ENCODE results near the gene ATXN7L2. TPM values are rescaled to one million over a fixed set of nuclear protein-coding genes. Genes with fewer than 3 reads are reported as not detected.

The ATXN7L2 gene
- total and polyA plus RNA-seq, 3 experiments from 2014 or later: 8.7 to 15.3 (median 14.6) TPM

DNA sequence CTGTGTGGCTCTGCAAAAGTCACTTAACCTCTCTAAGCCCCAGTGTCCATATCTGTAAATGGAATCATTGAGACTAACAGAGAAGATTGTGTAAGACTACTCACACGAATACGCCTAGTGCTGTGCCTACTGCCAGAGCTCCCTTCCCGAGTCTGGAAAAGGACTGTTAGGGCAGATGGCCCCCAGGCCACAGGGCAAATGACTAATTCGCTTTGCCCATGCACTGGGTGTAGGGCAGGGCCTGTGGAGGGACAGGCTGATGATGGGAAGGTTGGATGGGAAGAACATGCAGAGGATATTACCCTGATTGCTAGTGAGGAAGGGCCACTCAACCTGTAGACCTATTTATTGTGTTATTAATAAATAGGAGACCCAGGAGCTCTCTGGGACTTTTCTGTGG is 51.8 kb downstream of the ATXN7L2 start:
- H3K4me3 Mint-ChIP-seq: no peak overlapping the region
- peaks cover 24% of the 10 kb centered on the region for H3K4me1 ChIP-seq (ENCODE audit: insufficient read depth, low read length)
- ChIA-PET CTCF (interaction anchor here (1.2 to 26.1 kb wide), 2 partner anchors 37 to 271 kb away, joined by 4 to 1339 read pairs; partner anchors contain the start of genes AMIGO1, ATXN7L2 and CYB561D1), POLR2A (no interaction called here)
- no peak overlapping the region for H3K27ac ChIP-seq (ENCODE audit: low read depth, low read length)
- no peaks in the 10 kb centered on the region for H3K9me3 Mint-ChIP-seq
- no peak overlapping the region for H3K27ac Mint-ChIP-seq
- no peaks in the 10 kb centered on the region for H3K36me3 Mint-ChIP-seq
- peaks cover 19 to 23% (median 20%) of the 10 kb centered on the region in 3 donors for H3K4me1 Mint-ChIP-seq
- no peaks in the 10 kb centered on the region for H3K9me3 ChIP-seq (ENCODE audit: low read length)
- peaks cover 0 to 2% of the 10 kb centered on the region in 2 donors for H3K27me3 Mint-ChIP-seq
- no peaks in the 10 kb centered on the region for H3K27me3 ChIP-seq (ENCODE audit: insufficient read depth, low read length, poor library complexity, severe bottlenecking)
- no peaks in the 10 kb centered on the region for H3K36me3 ChIP-seq (ENCODE audit: insufficient read depth, low read length)
- no peak for DNase-seq
- H3K4me3 ChIP-seq (ENCODE audit: low read length): no peak overlapping the region

DNA sequence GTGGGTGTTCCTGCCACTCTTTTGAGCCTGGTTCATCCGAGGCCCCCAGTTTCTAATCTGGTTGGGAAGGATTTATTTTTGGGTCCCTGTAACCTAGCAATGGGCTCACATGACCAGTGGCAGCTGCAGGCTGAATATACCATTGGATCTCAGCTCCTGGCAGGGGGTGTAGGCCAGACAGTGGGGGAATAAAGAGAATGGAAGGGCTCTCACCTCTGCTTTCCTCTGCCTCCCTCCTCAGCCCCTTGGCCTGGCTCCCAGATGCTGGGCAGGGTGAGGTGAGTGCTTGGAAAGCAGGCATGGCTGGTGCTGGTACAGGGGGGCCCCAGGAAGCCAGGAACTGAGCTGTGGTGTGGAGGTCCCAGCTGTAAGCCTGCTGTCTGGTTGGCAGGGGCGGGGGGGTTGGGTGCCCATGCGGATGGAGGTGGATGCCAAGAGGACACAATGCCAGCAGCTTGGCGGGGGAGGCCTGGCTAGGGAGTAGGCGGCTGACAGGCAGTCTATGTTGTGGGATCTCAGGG is 52.3 kb downstream of the ATXN7L2 start:
- CTCF ChIA-PET: interaction anchor here (1.2 to 26.1 kb wide), 2 partner anchors 38 to 272 kb away, joined by 4 to 1339 read pairs; partner anchors contain the start of genes AMIGO1, ATXN7L2 and CYB561D1
- DNase-seq: no peak
- Histone ChIP-seq H3K36me3 (ENCODE audit: insufficient read depth, low read length) (no peaks in the 10 kb centered on the region), H3K4me3 (ENCODE audit: low read length) (no peak overlapping the region), H3K27ac (ENCODE audit: low read depth, low read length) (no peak overlapping the region), H3K27me3 (ENCODE audit: insufficient read depth, low read length, poor library complexity, severe bottlenecking) (no peaks in the 10 kb centered on the region), H3K4me1 (ENCODE audit: insufficient read depth, low read length) (peaks cover 19% of the 10 kb centered on the region), H3K9me3 (ENCODE audit: low read length) (no peaks in the 10 kb centered on the region)
- Mint-ChIP-seq H3K27me3 (peaks cover 0 to 2% of the 10 kb centered on the region in 2 donors), H3K27ac (no peak overlapping the region), H3K4me1 (peaks cover 16 to 19% (median 17%) of the 10 kb centered on the region in 3 donors), H3K4me3 (no peak overlapping the region), H3K9me3 (no peaks in the 10 kb centered on the region), H3K36me3 (no peaks in the 10 kb centered on the region)
- POLR2A ChIA-PET: no interaction called here

DNA sequence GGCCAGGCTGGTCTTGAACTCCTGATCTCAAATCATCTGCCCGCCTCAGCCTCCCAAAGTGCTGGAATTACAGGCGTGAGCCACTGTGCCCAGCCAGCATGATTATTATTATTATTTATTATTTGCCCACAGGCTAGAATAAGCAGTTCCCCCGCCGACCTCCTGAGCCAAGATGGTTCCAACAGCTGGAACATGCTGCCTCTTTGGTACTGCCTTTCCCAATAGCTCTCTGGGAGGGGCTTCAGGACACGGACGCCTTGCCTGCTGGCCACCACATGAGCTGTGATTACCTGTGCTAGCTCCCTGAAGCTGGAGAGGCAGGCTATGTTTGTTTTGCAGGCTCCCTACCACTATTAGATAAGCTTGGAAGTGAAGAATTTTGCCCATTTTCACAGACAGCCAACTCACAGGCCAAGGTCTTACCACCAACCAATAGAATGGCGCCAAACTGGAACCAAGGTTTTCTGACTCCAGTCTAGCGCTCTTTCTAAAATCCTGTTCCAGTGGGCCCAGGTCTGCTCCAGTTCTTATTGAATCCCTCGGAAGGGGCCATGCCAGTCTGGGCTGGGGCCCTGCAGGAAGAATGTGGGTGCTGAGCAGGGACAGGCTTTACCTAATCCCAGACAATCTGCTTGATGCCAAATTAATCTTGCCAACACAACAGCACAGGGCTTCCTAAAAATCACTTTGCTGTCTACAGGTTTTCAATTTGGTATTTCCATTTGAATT is 53.9 kb downstream of the ATXN7L2 start:
- CTCF ChIA-PET: interaction anchor here (1.4 to 26.1 kb wide), 3 partner anchors 40 to 261 kb away, joined by 3 to 1339 read pairs (median 4); partner anchors contain the start of genes AMIGO1, ATXN7L2 and CYB561D1

DNA sequence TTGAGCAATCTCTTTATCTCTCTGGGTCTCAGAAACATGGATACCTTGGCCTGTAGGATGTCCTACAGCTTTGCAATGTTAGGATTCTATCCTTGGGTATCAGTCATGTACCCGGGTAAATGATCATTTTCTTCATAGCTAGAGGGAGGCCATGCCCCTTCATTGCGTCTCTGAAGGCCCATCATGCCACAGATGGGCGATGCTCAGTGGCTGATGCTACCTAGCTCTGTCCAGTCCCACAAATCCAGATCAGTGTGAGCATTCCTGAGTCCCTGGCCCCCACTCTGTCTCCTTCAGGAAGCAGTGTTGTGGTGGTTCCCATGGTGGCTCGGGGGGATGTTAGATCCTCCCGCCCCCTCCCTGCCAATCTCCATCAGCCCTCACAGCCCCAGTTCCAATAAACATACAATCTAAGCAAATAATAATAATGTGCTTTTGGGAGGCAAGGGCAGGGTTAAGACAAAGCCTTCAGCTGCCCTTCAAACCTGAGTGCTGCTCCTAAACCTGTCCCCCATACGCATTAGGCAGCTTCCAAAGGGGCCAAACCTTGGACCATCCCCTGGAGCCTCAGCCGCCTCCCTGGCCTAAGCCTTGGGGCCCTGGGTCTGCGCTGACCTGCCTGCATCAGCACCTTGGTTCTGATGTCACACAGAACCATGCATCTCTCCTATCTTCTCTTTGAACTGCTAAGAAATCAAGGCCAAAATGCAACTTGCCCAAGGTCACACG is 55.3 kb downstream of the ATXN7L2 start:
- no peaks in the 10 kb centered on the region for H3K9me3 Mint-ChIP-seq
- H3K27ac ChIP-seq (ENCODE audit: low read depth, low read length): no peak overlapping the region
- no peaks in the 10 kb centered on the region for H3K27me3 ChIP-seq (ENCODE audit: insufficient read depth, low read length, poor library complexity, severe bottlenecking)
- H3K27ac Mint-ChIP-seq: no peak overlapping the region
- H3K36me3 Mint-ChIP-seq: no peaks in the 10 kb centered on the region
- H3K9me3 ChIP-seq (ENCODE audit: low read length): no peaks in the 10 kb centered on the region
- no peaks in the 10 kb centered on the region for H3K4me1 Mint-ChIP-seq
- ChIA-PET POLR2A (no interaction called here), CTCF (interaction anchor here (1.1 to 26.1 kb wide), 2 partner anchors 41 to 92 kb away, joined by 3 to 1339 read pairs; partner anchors contain the start of genes AMIGO1, ATXN7L2 and CYB561D1)
- H3K36me3 ChIP-seq (ENCODE audit: insufficient read depth, low read length): no peaks in the 10 kb centered on the region
- no peak for DNase-seq
- H3K4me3 Mint-ChIP-seq: no peak overlapping the region
- no peaks in the 10 kb centered on the region for H3K4me1 ChIP-seq (ENCODE audit: insufficient read depth, low read length)
- no peak overlapping the region for H3K4me3 ChIP-seq (ENCODE audit: low read length)
- peaks cover 0 to 2% of the 10 kb centered on the region in 2 donors for H3K27me3 Mint-ChIP-seq

More for the DNA sequence above, 53.9 kb downstream of the ATXN7L2 start:
- no peaks in the 10 kb centered on the region for H3K9me3 Mint-ChIP-seq
- H3K4me3 Mint-ChIP-seq: no peak overlapping the region
- Histone ChIP-seq H3K4me3 (ENCODE audit: low read length) (no peak overlapping the region), H3K27me3 (ENCODE audit: insufficient read depth, low read length, poor library complexity, severe bottlenecking) (no peaks in the 10 kb centered on the region), H3K4me1 (ENCODE audit: insufficient read depth, low read length) (peaks cover 3% of the 10 kb centered on the region), H3K36me3 (ENCODE audit: insufficient read depth, low read length) (no peaks in the 10 kb centered on the region), H3K27ac (ENCODE audit: low read depth, low read length) (no peak overlapping the region), H3K9me3 (ENCODE audit: low read length) (no peaks in the 10 kb centered on the region)
- POLR2A ChIA-PET: no interaction called here
- peaks cover 0 to 2% of the 10 kb centered on the region in 2 donors for H3K27me3 Mint-ChIP-seq
- peaks cover 3 to 4% (median 3%) of the 10 kb centered on the region in 3 donors for H3K4me1 Mint-ChIP-seq
- DNase-seq: no peak
- peak overlapping the region in 1 of 8 donors; percentile 14 for H3K27ac Mint-ChIP-seq
- no peaks in the 10 kb centered on the region for H3K36me3 Mint-ChIP-seq

DNA sequence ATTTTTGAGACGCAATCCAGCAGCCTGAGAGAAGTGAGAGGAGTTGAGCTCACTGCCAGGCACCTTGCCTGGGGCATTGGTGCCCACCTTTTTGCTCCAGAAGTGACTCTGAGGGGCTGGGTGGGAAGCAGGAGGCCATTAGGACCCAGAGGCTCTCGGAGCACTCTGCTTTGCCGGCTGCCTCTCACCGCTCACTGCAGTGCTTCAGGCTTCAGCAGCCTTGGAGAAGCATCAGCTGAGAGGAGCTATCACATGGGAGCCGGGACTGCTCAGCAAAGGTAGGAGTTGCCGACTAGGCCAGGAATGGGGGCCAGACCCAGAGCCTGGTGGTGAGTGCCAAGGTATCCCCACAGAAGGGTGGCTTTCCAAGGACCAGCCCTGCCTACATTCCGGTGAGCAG is 56.0 kb downstream of the ATXN7L2 start, which contains the start of gene GPR61:
GPR61 (plus strand) TSS at position 197 of the 400 bp plus-strand sequence. CDS start 3,151 bp downstream, outside the sequence.
- H3K9me3 Mint-ChIP-seq: no peaks in the 10 kb centered on the region

DNA sequence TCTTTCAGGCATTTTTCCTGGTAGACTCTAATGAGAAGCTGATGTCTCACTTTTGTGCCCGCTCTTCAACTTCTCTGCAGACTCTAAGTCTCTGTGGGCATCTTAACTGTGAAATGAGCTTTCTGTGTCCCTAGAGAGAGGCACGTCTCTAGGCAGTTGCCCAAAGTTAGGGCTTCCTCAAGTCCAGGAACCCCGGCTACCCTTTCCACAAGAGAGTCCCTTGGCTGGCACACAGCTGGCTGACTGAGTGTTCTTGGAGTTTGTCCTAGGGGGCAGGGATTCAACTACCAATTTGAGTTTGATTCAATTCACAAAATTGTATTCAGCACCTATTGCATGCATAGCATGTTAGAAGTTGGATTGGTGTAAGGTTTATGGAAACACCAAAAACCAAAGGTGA is 57.4 kb downstream of the ATXN7L2 start:
- Mint-ChIP-seq H3K27me3 (peaks cover 0 to 2% of the 10 kb centered on the region in 2 donors), H3K27ac (peak overlapping the region in 1 of 8 donors; percentile 10), H3K9me3 (no peaks in the 10 kb centered on the region), H3K36me3 (no peaks in the 10 kb centered on the region), H3K4me1 (peaks cover 0 to 4% (median 3%) of the 10 kb centered on the region in 3 donors), H3K4me3 (no peak overlapping the region)
- ChIA-PET POLR2A (no interaction called here), CTCF (interaction anchor here (0.8 to 26.1 kb wide), 5 partner anchors 8 to 444 kb away, joined by 4 to 1339 read pairs (median 7); partner anchors contain the start of genes AHCYL1, AMIGO1, ATXN7L2 and CYB561D1)
- Histone ChIP-seq H3K4me1 (ENCODE audit: insufficient read depth, low read length) (no peaks in the 10 kb centered on the region), H3K9me3 (ENCODE audit: low read length) (no peaks in the 10 kb centered on the region), H3K4me3 (ENCODE audit: low read length) (no peak overlapping the region), H3K36me3 (ENCODE audit: insufficient read depth, low read length) (no peaks in the 10 kb centered on the region), H3K27ac (ENCODE audit: low read depth, low read length) (no peak overlapping the region), H3K27me3 (ENCODE audit: insufficient read depth, low read length, poor library complexity, severe bottlenecking) (no peaks in the 10 kb centered on the region)
- no peak for DNase-seq

More for the DNA sequence above, 56.0 kb downstream of the ATXN7L2 start, which contains the start of gene GPR61:
- no peaks in the 10 kb centered on the region for H3K9me3 ChIP-seq (ENCODE audit: low read length)
- peaks cover 0 to 2% of the 10 kb centered on the region in 2 donors for H3K27me3 Mint-ChIP-seq
- H3K27ac ChIP-seq (ENCODE audit: low read depth, low read length): no peak within 1 kb of the TSS
- no peaks in the 10 kb centered on the region for H3K36me3 Mint-ChIP-seq
- no peak within 1 kb of the TSS for H3K4me3 Mint-ChIP-seq
- H3K4me1 ChIP-seq (ENCODE audit: insufficient read depth, low read length): no peaks in the 10 kb centered on the region
- ChIA-PET CTCF (interaction anchor here (1.1 to 26.1 kb wide), 2 partner anchors 42 to 91 kb away, joined by 3 to 1339 read pairs; partner anchors contain the start of genes AMIGO1, ATXN7L2 and CYB561D1), POLR2A (interaction anchor here (0.6 kb wide), 1 partner anchor 860 kb away, joined by 12 read pairs; no protein-coding TSS in a partner anchor)
- no peaks in the 10 kb centered on the region for H3K36me3 ChIP-seq (ENCODE audit: insufficient read depth, low read length)
- H3K27ac Mint-ChIP-seq: no peak within 1 kb of the TSS
- no peak within 1 kb of the TSS for H3K4me3 ChIP-seq (ENCODE audit: low read length)
- DNase-seq: no peak
- no peaks in the 10 kb centered on the region for H3K4me1 Mint-ChIP-seq
- no peaks in the 10 kb centered on the region for H3K27me3 ChIP-seq (ENCODE audit: insufficient read depth, low read length, poor library complexity, severe bottlenecking)
